Upper lobe of left lung (tissue), 4 donors: ENCODE results near the gene MESP2.

Experiments
- CTCF ChIP-seq, 6 experiments: fragments of 450-650 bp in 4 of 6; fragments of 200-600 bp in 2 of 6; sonication (generic) in 2 of 6; IDR thresholded peaks; one replicate each; pipeline ENCODE4 v1.5.1; 2016 to 2019; ENCODE audit warnings: antibody characterized with exemption in 6 of 6
- EP300 ChIP-seq, 4 donors: sonication (generic); formaldehyde crosslinking; IDR thresholded peaks; one replicate each; pipeline ENCODE4 v1.5.1; 2017; ENCODE audit warnings: antibody characterized with exemption in 4 of 4, control low read depth in 2 of 4
- POLR2A ChIP-seq, 4 donors: fragments of 450-650 bp; IDR thresholded peaks; one replicate each; pipeline ENCODE4 v1.5.1; 2016 to 2017; ENCODE audit warnings: antibody characterized with exemption in 4 of 4, mild to moderate bottlenecking in 2 of 4

- TF ChIP-seq POLR2A (IDR thresholded peaks at IDR 0.05) = no peak
- TF ChIP-seq CTCF (IDR thresholded peaks at IDR 0.05) = no peak
- no peak for TF ChIP-seq EP300 (IDR thresholded peaks at IDR 0.05)
Observed at GRCh38 chr15:89767411-89767915, 8.7 kb upstream of the MESP2 start.
